ENCODE measurements around the gene DNAH2. TPM values are rescaled to one million over a fixed set of nuclear protein-coding genes. Genes with fewer than 3 reads are reported as not detected.

DNAH2 gene, protein sequence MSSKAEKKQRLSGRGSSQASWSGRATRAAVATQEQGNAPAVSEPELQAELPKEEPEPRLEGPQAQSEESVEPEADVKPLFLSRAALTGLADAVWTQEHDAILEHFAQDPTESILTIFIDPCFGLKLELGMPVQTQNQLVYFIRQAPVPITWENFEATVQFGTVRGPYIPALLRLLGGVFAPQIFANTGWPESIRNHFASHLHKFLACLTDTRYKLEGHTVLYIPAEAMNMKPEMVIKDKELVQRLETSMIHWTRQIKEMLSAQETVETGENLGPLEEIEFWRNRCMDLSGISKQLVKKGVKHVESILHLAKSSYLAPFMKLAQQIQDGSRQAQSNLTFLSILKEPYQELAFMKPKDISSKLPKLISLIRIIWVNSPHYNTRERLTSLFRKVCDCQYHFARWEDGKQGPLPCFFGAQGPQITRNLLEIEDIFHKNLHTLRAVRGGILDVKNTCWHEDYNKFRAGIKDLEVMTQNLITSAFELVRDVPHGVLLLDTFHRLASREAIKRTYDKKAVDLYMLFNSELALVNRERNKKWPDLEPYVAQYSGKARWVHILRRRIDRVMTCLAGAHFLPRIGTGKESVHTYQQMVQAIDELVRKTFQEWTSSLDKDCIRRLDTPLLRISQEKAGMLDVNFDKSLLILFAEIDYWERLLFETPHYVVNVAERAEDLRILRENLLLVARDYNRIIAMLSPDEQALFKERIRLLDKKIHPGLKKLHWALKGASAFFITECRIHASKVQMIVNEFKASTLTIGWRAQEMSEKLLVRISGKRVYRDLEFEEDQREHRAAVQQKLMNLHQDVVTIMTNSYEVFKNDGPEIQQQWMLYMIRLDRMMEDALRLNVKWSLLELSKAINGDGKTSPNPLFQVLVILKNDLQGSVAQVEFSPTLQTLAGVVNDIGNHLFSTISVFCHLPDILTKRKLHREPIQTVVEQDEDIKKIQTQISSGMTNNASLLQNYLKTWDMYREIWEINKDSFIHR (N-terminal part only)
- total RNA-seq = under 0.01 and 0.49 TPM in 2 replicates

DNA sequence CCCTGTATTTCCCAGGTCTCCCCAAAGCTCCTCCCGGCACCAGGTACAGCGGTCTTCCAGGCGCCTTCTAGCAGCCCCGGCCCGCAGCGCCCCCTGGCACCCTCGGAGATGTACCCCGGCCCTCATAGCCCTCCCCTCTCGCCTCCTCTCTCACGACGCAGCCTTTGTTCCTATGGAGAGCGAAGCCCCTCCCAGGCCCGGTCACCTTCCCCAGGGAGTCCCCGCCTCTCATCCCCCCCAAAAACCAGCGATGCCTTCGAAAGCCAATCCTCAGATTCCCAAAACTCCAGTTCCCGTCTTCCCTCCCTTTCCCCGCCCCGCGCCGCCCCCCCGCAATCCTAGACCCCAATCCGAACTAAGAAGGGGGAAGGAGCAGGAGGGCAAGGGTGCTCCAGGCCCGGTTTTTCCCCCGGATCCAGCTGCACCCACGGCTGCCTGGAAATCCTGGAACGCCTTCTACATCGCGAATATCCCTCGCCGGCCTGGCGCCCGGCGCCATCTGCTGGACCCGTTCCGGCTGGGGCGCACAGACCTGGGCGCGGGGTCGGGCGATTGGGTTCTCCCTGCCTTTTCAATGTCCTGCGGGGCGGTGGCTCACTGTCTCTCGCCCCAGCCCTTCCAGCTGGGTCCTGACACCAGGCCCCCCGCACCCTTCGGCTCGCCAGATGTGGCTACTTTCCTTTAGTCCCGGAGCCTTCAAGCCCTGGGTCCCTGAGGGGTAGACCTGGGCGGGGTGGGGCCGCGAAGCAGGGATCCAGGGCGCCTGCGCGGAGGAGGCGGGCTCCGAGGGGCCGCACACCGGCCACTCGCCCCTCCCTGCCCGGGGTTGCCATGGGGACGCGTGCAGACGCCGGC is at the start of gene DNAH2:
DNAH2 (plus strand) TSS at position 844 of the 855 bp plus-strand sequence. CDS start 1,991 bp downstream, outside the sequence.

GRCh38 chr17:7687072-7687907 is 30.3 kb upstream of the DNAH2 start, which contains the start of gene TP53:
Gene TP53, minus strand, starts transcription at chr17:7687490. Its CDS starts 10,896 bp downstream, at chr17:7676594.

GRCh38 chr17:7687908-7688807 is 29.4 kb upstream of the DNAH2 start, which contains the start of gene WRAP53:
Gene WRAP53, plus strand, starts transcription at chr17:7688477. Its CDS starts 172 bp downstream, at chr17:7688649.

GRCh38 chr17:7704601-7705268 is 12.8 kb upstream of the DNAH2 start, which contains the start of gene EFNB3:
Gene EFNB3, plus strand, starts transcription at chr17:7705202. Its CDS starts 397 bp downstream, at chr17:7705599.

GRCh38 chr17:7833795-7834541 is 116.4 kb downstream of the DNAH2 start, which contains the start of gene KDM6B:
Gene KDM6B, plus strand, starts transcription at chr17:7834217. Its CDS starts 11,338 bp downstream, at chr17:7845555.

DNA sequence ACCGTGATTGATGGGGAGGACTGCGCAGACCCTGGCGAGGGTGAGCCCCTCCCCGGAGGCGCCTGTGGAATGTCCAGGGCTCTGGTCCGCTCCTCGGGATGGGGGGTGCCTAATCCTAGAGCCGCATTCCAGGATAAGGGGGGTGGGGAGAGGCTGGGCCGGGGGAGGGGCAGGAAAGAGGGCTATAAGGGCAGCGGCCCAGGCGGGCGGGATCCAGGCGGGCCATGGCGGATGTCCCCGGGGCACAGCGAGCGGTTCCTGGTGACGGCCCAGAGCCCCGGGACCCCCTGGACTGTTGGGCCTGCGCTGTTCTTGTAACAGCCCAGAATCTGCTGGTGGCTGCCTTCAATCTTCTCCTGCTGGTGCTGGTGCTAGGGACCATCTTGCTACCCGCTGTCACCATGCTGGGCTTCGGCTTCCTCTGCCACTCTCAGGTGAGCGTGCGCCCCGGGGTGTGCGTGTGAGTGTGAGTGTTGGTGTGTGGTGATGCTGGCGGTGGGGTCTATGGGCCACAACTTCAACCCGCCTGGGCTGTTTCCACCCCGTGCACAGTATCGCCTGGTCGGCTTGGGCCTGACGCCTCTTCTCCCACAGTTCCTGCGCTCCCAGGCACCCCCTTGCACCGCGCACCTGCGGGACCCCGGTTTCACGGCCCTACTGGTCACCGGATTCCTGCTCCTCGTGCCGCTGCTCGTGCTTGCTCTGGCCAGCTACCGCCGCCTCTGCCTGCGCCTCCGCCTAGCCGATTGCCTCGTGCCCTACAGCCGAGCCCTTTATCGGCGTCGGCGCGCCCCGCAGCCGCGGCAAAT is 137.5 kb downstream of the DNAH2 start, which contains the start of gene TMEM88:
TMEM88 (plus strand) TSS at position 216 of the 809 bp plus-strand sequence; CDS start at position 225, 9 bp downstream.

DNA sequence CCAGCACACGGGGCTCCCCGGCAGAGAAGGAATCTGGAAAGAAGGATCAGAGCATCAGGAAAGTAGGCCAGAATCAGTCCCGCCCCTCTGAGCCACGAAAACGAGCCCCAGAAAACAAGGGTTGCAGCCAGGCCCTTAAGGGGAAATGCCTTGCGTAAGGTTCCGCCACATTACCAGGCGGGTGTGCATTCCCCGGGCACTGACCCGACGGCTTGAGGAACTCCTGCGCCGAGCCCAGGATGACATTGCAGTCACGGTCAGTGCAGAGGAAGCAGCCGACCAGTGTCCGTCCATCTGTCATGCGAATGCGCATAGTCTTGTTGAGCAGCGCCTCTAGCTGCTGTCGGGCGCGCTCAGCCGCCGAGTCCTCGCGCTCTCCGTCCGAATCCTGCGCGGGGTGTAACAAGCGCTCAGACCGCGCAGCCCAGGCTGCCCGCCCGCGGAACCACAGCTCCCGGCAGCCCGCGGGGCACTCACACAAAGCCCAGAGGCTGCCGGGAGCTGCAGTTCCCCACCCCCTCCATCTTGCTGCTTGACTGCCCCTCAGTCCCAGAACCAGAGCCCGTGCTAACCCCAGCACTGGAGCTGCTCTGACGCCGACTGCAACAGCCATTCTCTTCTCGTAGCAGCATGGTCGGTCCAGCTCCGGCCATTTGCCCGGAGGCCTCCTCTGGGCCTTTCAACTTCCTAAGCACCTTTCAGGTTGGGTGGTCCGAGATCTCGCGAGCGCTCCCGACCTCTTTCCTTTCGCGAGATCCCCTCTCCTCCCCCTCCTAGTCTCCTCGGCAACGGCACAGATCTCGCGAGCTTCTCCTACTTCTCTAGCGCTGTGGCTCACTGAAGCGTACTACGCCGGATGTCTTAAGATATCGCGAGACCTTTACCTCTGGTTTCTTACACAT is 139.5 kb downstream of the DNAH2 start, which contains the start of gene NAA38:
NAA38 (minus strand) TSS at position 749 of the 902 bp plus-strand sequence; CDS start at position 653, 96 bp downstream.

DNA sequence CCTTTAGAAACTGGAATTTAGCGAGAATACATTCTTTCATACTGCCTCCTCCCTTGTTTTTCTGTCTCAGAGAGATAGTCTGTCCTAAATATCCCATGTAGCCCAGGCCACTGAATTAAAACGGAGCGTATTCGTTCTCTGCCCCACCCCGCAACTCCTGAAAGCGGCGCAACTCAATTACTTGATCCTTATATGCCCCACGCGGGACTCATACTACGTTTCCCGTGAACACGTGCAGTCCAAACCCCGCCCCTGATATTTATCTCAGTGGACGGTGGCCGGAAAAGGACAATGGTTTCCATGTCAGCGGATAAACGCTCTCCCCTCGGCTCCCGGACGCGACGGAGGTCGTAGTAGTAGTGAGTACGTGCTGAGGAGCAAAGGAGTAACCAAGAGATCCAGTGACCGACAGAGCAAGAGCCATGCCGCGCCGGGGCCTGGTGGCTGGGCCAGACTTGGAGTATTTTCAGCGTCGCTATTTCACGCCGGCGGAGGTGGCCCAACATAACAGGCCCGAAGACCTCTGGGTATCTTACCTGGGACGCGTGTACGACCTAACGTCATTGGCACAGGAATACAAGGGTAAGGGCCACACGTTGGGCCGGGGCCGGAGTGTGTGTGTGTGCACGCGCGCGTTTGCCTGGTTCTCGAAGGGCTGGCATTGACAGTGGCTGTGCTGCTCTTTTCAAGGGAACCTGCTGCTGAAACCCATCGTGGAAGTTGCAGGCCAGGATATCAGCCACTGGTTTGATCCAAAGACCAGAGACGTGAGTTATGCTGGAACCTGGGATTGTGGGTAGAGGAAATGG is 140.4 kb downstream of the DNAH2 start, which contains the start of gene CYB5D1:
CYB5D1 (plus strand) TSS at position 291 of the 809 bp plus-strand sequence; CDS start at position 423, 132 bp downstream.

Other genes with a start within 250 kb of the DNAH2 start
- gene ZBTB4, start 238.1 kb upstream of the DNAH2 start, total RNA-seq = 6.3 and 14.2 TPM in 2 replicates
- not detected in 2 replicates for gene SLC35G6, start 236.3 kb upstream of the DNAH2 start, total RNA-seq
- gene POLR2A, start 233.4 kb upstream of the DNAH2 start, total RNA-seq = 76.9 and 161 TPM in 2 replicates
- 7.8 and 17.1 TPM in 2 replicates for gene TNFSF12, start 168.7 kb upstream of the DNAH2 start, total RNA-seq
- 0.69 and 0.81 TPM in 2 replicates for gene TNFSF13, start 159.0 kb upstream of the DNAH2 start, total RNA-seq
- gene SENP3, start 155.8 kb upstream of the DNAH2 start, total RNA-seq = 62.7 and 79.3 TPM in 2 replicates
- 0.65 and 1.1 TPM in 2 replicates for gene CD68, start 138.1 kb upstream of the DNAH2 start, total RNA-seq
- 57.5 and 91.6 TPM in 2 replicates for gene MPDU1, start 133.9 kb upstream of the DNAH2 start, total RNA-seq
- gene SOX15, start 127.7 kb upstream of the DNAH2 start, total RNA-seq = 0.06 and 0.49 TPM in 2 replicates
- gene FXR2, start 102.8 kb upstream of the DNAH2 start, total RNA-seq = 28.2 and 35.0 TPM in 2 replicates
- 26.4 and 27.4 TPM in 2 replicates for gene SAT2, start 89.9 kb upstream of the DNAH2 start, total RNA-seq
- gene SHBG, start 87.6 kb upstream of the DNAH2 start, total RNA-seq = 0.38 TPM in 1 of 2 replicates, not detected in the other
- not detected in 2 replicates for gene ATP1B2, start 66.8 kb upstream of the DNAH2 start, total RNA-seq
- gene TP53, start 30.3 kb upstream of the DNAH2 start, total RNA-seq = 29.0 and 64.8 TPM in 2 replicates
- gene WRAP53, start 29.3 kb upstream of the DNAH2 start, total RNA-seq = 8.0 and 11.8 TPM in 2 replicates
- gene EFNB3, start 12.5 kb upstream of the DNAH2 start, total RNA-seq = 0.16 and 0.57 TPM in 2 replicates
- gene KDM6B, start 116.5 kb downstream of the DNAH2 start, total RNA-seq = 2.8 and 7.6 TPM in 2 replicates
- gene TMEM88, start 137.3 kb downstream of the DNAH2 start, total RNA-seq = 24.5 and 132 TPM in 2 replicates
- gene NAA38, start 139.8 kb downstream of the DNAH2 start, total RNA-seq = 90.2 and 171 TPM in 2 replicates
- 9.9 and 11.8 TPM in 2 replicates for gene CYB5D1, start 140.3 kb downstream of the DNAH2 start, total RNA-seq
- 113 and 162 TPM in 2 replicates for gene CHD3, start 171.0 kb downstream of the DNAH2 start, total RNA-seq
- gene RNF227, start 198.5 kb downstream of the DNAH2 start, total RNA-seq = 1.3 and 3.0 TPM in 2 replicates
- gene KCNAB3, start 212.1 kb downstream of the DNAH2 start, total RNA-seq = 0.49 and 0.63 TPM in 2 replicates
- 45.3 and 77.3 TPM in 2 replicates for gene TRAPPC1, start 214.2 kb downstream of the DNAH2 start, total RNA-seq
- 18.7 and 19.1 TPM in 2 replicates for gene CNTROB, start 214.5 kb downstream of the DNAH2 start, total RNA-seq

Data from bladder microvascular endothelial cell (primary cell).